Measurements from ENCODE around the gene NDUFV2.
A peak's percentile ranks its signal among the peaks of the same experiment; 100 is the strongest.
"Not testable (repeated sequence)": the region's sequence is repeated elsewhere in the genome, so short reads cannot be mapped to it uniquely, and the experiment has no call there.

Gene NDUFV2

DNA sequence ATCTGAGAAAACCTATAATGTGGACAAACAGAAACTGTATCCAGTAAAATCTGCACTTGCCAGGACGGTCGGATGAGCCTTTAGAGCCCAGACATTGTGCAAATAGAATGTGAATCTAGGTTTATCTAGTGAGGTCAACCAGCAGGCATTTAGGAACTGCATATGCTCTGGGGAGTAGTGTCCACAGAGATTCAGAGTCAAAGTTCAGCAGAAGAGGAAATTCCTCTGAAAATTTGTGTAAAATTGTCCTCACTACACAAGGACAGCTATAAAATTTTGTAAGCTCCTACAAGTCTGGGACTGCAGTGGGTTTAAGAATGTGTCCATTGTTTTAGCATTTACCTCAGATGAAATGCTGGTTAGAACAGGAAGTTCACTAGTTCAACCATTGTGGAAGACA, 9.8 kb upstream of the NDUFV2 start:
- no peak for DNase-seq

GRCh38 chr18:9093109-9093508, 9.4 kb upstream of the NDUFV2 start:
- DNase-seq: not testable (repeated sequence)

DNA sequence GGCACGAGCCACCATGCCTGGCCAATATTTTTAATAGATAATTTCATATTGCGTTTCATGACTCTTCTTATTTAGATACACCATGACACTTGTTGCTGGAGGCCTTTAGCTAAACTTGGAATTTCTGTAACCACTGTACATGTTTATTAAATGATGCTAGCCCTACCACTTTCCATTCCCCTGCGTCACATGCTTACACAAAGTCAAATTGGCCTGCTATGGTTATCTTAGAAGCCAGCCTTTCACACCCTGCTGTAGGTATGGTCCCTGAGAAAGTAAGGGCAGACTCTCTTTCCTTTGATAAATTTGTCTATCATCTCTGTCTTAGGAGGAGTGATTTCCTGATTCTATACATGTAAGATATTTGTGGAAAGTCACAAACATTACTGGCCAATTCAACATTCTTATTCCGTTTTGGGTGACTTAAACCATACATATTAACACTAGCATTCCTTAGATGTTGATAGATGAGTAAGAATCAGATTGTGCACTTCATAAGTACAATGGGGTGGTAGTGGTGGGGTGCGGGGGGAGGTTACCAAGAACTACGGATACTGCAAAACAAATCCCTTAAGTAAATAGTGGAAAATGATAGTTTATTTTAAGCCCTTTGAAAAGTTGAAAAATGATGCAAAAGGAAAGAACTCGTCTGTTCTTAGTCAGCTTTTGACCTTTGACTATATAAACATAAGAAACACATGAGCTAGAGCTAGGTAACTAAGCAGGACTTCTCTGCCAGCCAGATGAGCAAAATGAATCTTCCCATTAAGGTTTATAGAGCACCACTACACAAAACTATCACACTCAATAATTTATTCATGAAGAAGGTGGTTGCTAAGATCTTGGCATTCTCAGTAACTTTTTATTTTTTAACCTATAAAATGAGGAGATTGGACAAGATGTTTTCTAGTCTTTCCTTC, 7.9 kb upstream of the NDUFV2 start:
- no peak for DNase-seq

- no peak for DNase-seq
Measured at GRCh38 chr18:9095297-9096006, 7.0 kb upstream of the NDUFV2 start.

DNA sequence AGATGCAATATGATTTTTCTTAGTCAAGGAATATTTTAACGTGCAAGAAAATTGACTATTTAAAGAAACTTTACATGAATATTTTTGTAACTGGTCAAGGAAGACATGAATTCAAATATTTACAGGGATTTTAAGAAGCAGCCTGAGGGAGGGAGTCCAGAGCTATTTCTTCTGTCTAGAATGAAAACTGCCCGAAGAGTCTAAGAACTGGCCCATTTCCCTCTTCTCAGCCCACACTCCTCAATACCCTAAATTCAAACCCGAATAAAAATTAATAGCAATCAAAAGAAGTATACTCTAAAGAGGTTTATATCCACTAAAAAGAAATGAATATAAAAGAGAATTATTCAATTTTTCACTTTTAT, 6.5 kb upstream of the NDUFV2 start:
- DNase-seq: no peak

DNA sequence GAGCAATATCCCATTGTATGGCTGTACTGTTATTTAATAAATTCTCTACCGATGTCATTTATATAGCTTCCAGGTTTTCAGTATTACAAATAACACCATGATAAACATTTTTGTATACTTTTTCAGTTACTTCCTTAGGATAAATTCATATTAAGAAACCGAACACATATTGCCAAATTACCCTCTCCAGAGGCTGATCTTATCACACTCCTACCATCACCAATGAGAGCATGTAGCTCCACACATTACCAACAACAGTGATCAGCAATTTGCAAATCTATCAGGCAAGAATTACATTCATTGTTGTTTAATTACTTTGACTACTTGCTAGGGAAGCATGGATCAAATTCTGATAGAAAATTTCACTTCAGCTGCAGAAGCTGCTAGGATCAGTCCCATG, 5.8 kb upstream of the NDUFV2 start:
- DNase-seq: no peak

GRCh38 chr18:9097349-9097748, 5.2 kb upstream of the NDUFV2 start:
- DNase-seq: no peak

DNA sequence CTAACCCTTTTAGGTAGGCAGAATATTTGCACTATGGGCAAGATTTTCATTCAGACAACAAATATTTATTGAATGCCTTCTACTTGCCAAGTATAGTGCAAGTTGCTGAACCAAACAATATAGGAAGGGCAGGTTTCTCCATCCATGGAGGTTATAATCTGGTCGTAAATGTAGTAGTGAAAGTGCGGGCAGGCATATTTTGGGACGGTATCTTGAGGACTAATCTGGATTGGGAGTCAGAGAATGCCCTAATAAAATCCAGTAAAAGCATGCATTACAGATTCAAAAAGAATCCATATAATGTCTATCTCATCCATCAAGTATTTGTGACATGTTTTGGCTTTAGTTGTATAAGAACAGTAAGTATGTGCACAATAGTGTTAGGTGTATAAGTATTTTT, 1.7 kb upstream of the NDUFV2 start:
- no peak for DNase-seq

DNA sequence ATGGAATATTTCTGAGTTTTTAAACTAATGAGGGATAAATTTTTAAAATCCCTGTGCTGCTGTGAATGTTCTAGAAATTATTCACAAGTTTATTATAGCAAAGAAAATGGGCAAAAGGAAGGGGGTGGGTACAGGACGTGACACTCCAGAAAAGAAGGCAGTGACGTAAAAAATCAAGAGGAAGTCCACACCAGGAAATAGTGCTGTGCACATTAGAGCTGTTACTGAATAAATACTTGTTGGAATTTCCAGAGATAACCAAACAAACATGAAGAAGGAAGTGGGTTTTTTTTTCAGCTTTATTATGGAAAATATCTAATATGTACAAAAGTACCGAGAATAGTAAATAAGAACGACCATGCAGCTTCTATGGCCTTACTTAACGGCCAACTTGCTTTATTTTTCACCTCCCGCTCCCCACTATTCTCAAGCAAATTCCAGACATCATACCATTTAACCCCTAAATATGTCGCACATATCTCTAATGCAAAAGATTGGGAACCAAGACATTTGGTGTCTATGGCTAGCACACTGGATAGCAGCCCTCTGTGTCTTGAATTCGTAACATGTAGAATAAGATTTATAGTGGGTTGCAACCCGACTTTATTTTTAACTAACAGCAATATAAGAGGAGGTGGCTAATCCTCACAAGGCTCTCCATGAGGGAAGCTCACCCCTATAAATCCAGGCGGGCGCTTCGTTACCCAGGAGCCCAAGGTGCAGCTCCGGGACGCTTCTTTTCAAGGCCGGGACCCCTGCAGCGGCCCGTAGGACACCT, 580 bp upstream of the NDUFV2 start:
- peak; percentile 17 for DNase-seq

DNA sequence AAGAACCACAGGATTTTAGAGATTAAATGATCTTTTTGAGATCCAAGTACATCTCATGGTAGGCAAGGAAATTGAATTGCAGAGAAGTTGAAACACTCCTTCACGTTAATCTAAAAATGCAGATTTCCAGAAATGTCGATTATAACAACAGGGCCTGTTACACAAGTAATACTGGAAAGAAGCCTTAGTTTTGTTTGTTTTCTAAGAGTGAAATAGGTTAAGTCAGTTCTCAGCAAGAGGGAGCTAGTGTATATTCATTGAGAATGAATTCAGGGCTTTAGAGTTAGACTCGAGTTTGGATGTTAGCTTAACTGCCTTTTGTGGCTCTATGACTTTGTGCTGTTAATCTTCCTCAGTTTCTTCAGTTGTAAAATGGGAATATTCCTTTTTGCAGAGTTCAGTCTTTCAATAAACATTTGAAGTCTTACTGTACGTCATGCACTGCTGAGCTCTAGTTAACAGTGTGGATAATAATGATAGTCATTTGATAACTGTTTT, 926 bp downstream of the NDUFV2 start:
- DNase-seq: no peak

- DNase-seq: no peak
Measured at GRCh38 chr18:9104244-9104901, 1.9 kb downstream of the NDUFV2 start.

GRCh38 chr18:9105420-9105819, 2.9 kb downstream of the NDUFV2 start:
- DNase-seq: no peak

DNA sequence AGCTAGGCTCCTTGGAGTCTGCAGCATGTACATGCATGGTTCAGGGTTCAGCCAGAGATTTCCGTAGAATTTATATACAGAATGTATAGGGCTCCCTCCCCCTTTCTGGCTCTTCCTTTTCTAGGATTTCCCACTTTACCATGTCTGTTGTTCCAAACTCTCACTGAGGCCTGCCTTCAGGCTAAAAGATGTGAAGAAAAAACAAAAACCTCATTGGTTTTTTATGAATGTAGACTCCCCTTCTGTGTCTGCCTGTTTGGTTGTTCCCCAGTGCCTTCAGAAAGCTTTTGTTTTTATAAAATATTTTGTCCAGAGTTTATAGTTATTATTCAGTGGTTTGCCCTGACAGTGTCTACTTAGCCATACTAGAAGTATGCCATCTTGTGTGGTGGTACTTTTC, 3.6 kb downstream of the NDUFV2 start:
- no peak for DNase-seq

DNA sequence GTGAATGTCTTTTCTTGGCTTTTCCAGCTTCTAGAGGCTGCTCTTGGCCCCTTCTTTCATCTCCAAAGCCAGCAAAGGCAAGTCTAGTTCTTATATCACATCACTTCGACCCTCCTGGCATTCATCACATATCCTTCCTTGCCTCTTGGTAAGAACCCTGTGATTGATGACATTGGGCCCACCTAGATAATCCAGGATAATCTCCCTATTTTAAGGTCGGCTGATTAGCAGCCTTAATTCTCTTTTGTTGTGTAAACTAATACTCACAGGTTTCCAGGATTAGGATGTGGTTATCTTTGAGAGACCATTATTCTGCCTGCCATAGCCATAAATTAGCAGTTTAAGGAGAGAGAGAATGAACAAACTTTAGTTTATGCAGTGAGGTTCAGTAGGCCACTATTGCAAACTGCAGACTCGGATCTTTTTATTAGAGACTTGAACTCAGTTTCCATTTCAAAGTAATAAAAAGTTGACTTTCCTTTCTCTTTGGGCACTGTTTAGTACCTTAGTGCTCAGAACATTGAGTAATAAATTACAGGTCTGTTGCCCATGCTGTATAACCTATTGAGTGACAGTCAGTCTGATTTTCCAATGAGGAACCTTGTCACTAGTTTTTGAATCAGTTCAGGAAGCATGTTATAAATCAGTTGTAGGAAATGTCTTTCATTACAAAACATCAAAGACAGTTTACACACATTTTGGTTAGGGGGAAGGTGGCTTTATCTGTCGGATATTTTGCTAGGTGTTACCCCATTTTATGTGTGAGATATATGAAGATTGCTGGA, 4.5 kb downstream of the NDUFV2 start:
- no peak for DNase-seq

- DNase-seq: no peak
Measured at GRCh38 chr18:9108911-9109310, 6.4 kb downstream of the NDUFV2 start.

DNA sequence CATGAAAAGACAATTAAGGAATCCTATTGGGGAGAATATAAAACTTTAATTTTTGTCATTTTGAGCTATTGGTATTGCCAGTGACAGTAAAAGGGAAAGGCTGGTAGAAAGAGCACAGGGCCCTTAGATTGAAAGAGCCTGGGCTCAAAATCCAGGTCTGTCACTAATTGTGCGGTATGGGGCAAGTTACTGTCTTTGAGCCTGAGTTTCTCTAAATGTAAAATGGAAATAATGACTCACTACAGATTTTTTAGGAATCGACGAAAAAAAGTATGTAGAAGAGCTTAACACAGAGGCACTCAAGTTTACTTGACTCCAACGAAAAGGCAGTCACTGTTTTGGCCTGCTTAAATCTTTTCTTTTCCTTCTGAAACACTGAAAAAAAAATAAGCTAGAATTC, 7.0 kb downstream of the NDUFV2 start:
- no peak for DNase-seq

- no peak for DNase-seq
Measured at GRCh38 chr18:9113468-9114149, 11.1 kb downstream of the NDUFV2 start.

DNA sequence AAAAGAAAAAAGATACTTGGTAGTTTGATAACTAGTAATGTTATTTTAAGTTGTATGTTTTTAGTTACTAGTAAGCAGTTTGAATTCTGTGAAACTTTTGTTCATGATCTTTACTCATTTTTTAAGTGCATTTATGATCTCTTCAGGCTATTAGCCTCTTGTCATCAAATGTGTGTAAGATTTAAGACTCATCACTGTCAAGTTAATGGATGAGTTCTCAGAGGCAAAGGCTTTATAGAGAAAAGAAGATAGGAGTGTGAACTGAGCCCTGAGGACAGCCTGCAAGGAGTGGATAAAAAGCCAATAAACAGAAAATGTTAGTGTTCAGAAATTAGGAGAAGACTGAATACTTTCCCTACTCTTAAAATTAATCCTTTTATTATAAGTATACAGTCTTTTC, 13.5 kb downstream of the NDUFV2 start:
- DNase-seq: no peak

DNA sequence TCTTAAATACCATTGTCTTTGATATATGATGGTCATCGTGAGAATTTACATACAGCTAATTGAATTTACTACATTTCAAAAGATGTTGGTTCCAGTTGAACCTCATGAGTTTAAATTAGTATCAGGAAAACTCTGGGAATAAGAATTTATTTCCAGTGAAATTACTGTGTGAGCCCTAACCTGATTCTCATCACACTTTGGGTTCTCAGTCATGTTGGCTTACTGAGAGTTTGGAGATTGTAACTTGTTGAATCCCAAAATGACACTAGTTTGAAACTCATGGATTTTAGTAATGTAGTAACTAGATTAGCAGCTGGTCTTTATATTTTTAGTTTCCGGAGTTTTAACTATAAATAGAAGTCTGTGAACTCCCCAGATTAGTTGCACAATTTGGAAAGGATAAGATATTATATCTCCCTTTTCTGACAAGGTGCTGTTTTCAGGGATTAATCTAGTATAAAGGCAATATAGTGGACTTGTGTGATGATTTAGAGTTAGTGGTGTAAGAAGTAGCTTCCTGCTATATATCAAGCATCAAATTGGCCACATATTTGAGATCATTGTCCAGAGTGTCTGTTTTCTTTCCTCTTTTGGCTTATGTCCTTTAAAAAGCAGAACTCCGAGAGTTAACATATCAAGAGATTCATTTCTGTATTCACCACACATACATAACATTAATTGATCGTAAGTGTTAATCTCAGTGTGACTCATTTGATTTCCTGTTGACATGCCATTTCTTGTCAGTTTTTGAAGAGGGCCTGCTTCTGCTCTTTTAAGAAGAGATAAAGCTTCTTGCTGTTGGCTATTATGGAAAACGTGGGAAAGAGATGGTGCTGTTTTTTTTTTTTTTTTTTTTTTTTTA, 15.7 kb downstream of the NDUFV2 start:
- no peak for DNase-seq

- DNase-seq: no peak
Measured at GRCh38 chr18:9120796-9121195, 18.3 kb downstream of the NDUFV2 start.
